Activated naive CD4-positive, alpha-beta T cell (primary cell): ENCODE results near the gene NAP1L4.
"Not testable (repeated sequence)": the region's sequence is repeated elsewhere in the genome, so short reads cannot be mapped to it uniquely, and the experiment has no call there.

Experiments
- DNase-seq, 4 experiments: peaks; one replicate each; lab custom pipeline; 2025; lab: John Stamatoyannopoulos, UW

Gene NAP1L4

GRCh38 chr11:2958251-2958650, 33.9 kb downstream of the NAP1L4 start:
- DNase-seq, result no peak

DNA sequence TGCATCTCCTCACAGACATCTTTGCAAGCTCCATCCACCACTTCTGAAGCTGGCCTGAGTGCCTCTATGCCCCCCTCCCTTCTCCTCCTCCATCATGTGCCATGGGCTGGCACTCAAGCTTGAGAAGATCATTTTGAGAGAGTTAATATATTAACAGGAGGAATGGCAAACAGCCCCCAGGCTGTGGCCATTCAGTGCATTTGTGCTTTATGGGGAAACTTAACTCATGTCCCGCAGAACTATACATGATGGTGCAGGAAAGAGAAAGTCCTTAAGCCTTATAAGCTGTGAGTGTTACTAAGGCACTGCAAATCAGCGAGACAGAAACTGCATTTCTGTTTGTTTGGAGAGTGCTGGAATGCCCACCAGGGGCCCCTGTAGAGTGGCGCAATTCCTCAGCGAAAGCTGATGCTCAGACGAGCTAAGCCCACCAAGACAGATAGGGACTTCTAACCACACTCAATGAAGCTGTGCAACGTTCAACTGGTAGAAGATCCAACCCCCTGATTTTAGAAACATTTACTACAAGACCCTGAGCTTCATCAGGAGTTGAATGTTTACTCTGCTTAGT, 36.1 kb downstream of the NAP1L4 start:
- no peak for DNase-seq

DNA sequence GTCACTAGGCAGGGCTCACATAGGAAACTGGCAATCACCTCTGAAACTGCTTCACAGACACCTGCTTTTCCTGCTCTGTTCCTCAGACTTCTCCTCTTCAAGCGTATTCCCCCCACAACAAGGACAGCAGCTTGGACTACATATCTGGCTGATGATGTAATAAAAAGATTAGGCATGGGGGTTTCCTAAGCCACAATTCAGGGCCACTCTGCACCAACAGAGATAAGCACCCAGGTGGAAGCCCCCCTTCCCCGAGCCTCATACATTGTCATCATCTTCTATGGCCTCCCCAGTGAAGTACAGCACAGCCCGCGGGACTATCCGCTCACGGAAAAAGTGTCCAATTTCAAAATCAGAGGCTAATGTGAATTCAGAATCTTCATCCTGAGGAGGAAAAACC, 37.9 kb downstream of the NAP1L4 start:
- DNase-seq, result no peak

GRCh38 chr11:2952290-2952689, 39.8 kb downstream of the NAP1L4 start:
- DNase-seq, result no peak

- DNase-seq, result no peak
Observed at GRCh38 chr11:2951231-2952110, 40.7 kb downstream of the NAP1L4 start.

GRCh38 chr11:2950825-2951224, 41.3 kb downstream of the NAP1L4 start:
- DNase-seq, result no peak

- no peak for DNase-seq
Observed at GRCh38 chr11:2949920-2950319, 42.2 kb downstream of the NAP1L4 start.

GRCh38 chr11:2947744-2948143, 44.4 kb downstream of the NAP1L4 start:
- no peak for DNase-seq

DNA sequence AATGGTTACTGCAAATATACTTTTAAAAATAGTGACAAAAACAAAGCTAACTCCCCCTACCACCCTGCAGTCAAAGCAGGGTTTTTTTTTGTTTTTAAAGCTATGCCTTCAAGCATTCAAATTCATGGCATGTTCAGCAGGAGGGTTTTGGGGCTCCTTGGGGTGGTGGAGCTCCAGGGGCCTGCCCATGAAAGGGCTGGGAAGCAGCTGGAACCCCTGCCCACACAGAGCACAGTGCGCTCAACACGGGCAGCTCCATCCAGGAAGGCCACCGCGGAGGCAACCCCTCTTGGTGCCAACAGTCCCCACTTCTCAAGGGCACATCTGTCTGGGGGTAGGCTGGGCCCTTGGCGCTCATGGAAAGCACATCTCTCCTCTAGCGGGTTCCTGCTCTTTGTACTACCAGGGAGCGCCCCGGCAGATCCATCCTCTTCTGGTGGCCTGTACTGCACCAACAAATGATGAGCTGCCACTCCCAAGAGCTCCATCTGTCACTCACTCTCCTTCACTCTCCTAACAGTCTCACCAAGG, 46.3 kb downstream of the NAP1L4 start:
- no peak for DNase-seq

GRCh38 chr11:2945031-2945756, 46.9 kb downstream of the NAP1L4 start:
- peak in 1 of 4 experiments; percentile 21 for DNase-seq

- no peak for DNase-seq
Observed at GRCh38 chr11:2944530-2944929, 47.6 kb downstream of the NAP1L4 start.

GRCh38 chr11:2943711-2944118, 48.4 kb downstream of the NAP1L4 start:
- peak in 1 of 4 experiments; percentile 17 for DNase-seq

GRCh38 chr11:2942872-2943710, 49.0 kb downstream of the NAP1L4 start:
- DNase-seq, result no peak

- no peak for DNase-seq
Observed at GRCh38 chr11:2942447-2942846, 49.7 kb downstream of the NAP1L4 start.

DNA sequence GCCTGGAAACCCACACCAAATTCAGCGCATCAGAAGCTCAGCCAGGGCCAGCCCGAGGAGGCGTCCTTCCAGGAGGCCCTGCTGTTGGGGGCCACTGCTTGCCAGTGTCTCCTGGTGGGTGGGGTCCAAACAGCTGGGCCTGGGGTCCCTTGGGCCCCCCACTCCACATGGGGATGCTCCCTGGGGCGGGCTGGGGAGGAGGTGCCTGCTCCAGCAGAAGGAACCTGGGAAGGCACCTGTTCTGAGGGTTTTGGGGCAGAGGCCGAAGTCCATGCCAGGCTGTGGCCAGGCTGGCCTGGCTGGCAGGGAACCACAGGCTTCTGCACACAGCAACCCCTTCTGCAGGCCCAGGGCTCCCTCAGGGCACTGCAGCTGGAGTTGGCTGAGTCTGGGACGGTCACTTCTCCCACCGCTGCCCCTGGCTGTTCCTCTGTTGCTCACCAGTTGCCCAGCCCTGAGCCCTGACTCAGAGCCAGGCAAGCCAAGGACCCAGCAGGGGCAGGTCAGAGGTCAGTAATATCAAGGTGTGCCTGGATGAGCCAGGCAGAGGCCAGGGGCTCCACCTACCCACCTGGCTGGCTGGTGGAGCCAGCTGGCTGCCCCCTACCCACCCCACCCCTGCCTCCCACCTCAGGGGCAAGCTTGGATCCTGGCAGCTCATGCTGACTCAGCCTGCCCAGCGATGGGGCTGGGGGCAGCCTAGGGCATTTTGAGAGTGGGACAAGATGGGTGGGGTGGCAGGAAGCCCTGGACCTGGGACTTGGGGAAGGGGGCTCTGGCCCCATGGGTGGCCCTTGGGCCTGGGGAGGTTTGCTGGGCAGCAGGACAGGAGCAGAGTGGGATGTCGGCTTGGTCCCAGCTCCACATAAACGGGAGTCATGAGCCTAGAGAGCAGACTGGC, 51.0 kb downstream of the NAP1L4 start:
- no peak for DNase-seq

- no peak for DNase-seq
Observed at GRCh38 chr11:2940147-2940920, 51.8 kb downstream of the NAP1L4 start.

GRCh38 chr11:2938458-2939418, 53.4 kb downstream of the NAP1L4 start:
- not testable (repeated sequence) for DNase-seq

- DNase-seq, result not testable (repeated sequence)
Observed at GRCh38 chr11:2937641-2938457, 54.3 kb downstream of the NAP1L4 start.
